Hematopoietic multipotent progenitor cell treated with erythropoietin and hydrocortisone succinate and interleukin-3 and kit ligand, for 4 days (in vitro differentiated cells): Measurements from ENCODE around the gene RAD51B.
"Not testable (repeated sequence)": the region's sequence is repeated elsewhere in the genome, so short reads cannot be mapped to it uniquely, and the experiment has no call there.

ENCODE experiments used
- DNase-seq: peaks from one replicate; pipeline ENCODE4 v3.0.0-alpha.2; 2015

The RAD51B gene

GRCh38 chr14:68285421-68286179 lies 466.0 kb downstream of the RAD51B start:
- DNase-seq: peak; percentile 90

GRCh38 chr14:68286667-68287066 lies 467.1 kb downstream of the RAD51B start:
- no peak for DNase-seq

GRCh38 chr14:68289452-68289851 lies 469.9 kb downstream of the RAD51B start:
- DNase-seq: not testable (repeated sequence)

GRCh38 chr14:68291820-68292219 lies 472.2 kb downstream of the RAD51B start:
- no peak for DNase-seq

GRCh38 chr14:68292441-68293215 lies 473.0 kb downstream of the RAD51B start:
- no peak for DNase-seq

- no peak for DNase-seq
Observed at GRCh38 chr14:68293404-68293803, 473.8 kb downstream of the RAD51B start.

- DNase-seq: peak; percentile 82
Observed at GRCh38 chr14:68295316-68295816, 475.8 kb downstream of the RAD51B start.

- no peak for DNase-seq
Observed at GRCh38 chr14:68297039-68297438, 477.5 kb downstream of the RAD51B start.

GRCh38 chr14:68297876-68298468 lies 478.4 kb downstream of the RAD51B start:
- no peak for DNase-seq

- no peak for DNase-seq
Observed at GRCh38 chr14:68300608-68301007, 481.0 kb downstream of the RAD51B start.

GRCh38 chr14:68301219-68301618 lies 481.6 kb downstream of the RAD51B start:
- DNase-seq: no peak

GRCh38 chr14:68302938-68303337 lies 483.4 kb downstream of the RAD51B start:
- DNase-seq: not testable (repeated sequence)

GRCh38 chr14:68305738-68306137 lies 486.2 kb downstream of the RAD51B start:
- DNase-seq: no peak

GRCh38 chr14:68306265-68306933 lies 486.8 kb downstream of the RAD51B start:
- DNase-seq: no peak

GRCh38 chr14:68306934-68307789 lies 487.6 kb downstream of the RAD51B start:
- no peak for DNase-seq

GRCh38 chr14:68307790-68308168 lies 488.2 kb downstream of the RAD51B start:
- no peak for DNase-seq

GRCh38 chr14:68308726-68309520 lies 489.3 kb downstream of the RAD51B start:
- no peak for DNase-seq

- DNase-seq: peak; percentile 42
Observed at GRCh38 chr14:68309616-68310015, 490.0 kb downstream of the RAD51B start.

GRCh38 chr14:68312300-68312699 lies 492.7 kb downstream of the RAD51B start:
- no peak for DNase-seq

- DNase-seq: no peak
Observed at GRCh38 chr14:68312884-68313610, 493.5 kb downstream of the RAD51B start.

GRCh38 chr14:68314642-68315041 lies 495.1 kb downstream of the RAD51B start:
- DNase-seq: no peak
